ENCODE measurements around the gene KISS1.

DNA sequence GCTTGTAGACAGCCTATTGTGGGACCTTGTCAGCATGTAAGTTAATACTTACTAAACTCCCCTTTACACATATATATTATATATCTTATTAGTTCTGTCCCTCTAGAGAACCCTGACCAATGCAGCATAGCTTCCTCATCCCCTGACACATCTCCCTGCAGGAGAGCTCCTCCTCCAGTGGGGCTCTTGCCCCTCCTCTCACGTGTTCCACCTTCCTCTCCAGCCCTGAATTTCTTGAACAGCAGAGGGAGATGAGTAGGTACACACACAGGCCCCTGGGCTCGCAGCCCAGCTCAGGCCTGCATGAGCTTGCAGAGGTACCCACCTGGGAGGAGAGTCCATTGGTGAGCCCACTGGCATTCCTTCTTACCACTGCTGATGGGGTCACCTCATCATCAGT lies 44.8 kb upstream of the KISS1 start:
- TF ChIP-seq, protein P1, sequence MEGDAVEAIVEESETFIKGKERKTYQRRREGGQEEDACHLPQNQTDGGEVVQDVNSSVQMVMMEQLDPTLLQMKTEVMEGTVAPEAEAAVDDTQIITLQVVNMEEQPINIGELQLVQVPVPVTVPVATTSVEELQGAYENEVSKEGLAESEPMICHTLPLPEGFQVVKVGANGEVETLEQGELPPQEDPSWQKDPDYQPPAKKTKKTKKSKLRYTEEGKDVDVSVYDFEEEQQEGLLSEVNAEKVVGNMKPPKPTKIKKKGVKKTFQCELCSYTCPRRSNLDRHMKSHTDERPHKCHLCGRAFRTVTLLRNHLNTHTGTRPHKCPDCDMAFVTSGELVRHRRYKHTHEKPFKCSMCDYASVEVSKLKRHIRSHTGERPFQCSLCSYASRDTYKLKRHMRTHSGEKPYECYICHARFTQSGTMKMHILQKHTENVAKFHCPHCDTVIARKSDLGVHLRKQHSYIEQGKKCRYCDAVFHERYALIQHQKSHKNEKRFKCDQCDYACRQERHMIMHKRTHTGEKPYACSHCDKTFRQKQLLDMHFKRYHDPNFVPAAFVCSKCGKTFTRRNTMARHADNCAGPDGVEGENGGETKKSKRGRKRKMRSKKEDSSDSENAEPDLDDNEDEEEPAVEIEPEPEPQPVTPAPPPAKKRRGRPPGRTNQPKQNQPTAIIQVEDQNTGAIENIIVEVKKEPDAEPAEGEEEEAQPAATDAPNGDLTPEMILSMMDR (IDR thresholded peaks at IDR 0.05), result no peak
- no peak for TF ChIP-seq POLR2A (IDR thresholded peaks at IDR 0.05)

Data from stomach (tissue), 4 donors.